BLaER1 (cell line): ENCODE results near the gene NCKAP5.

ENCODE experiments used
- H3K27ac ChIP-seq: shearing (Covaris generic); formaldehyde crosslinking; 2 replicates; pipeline ENCODE4 v1.8.1; 2022
- H3K27me3 ChIP-seq: shearing (Covaris generic); formaldehyde crosslinking; 2 replicates; pipeline ENCODE4 v1.8.1; 2022
- H3K36me3 ChIP-seq: shearing (Covaris generic); formaldehyde crosslinking; 2 replicates; pipeline ENCODE4 v1.8.1; 2022
- H3K4me1 ChIP-seq: shearing (Covaris generic); formaldehyde crosslinking; 2 replicates; pipeline ENCODE4 v1.8.1; 2022
- H3K4me2 ChIP-seq: shearing (Covaris generic); formaldehyde crosslinking; 2 replicates; pipeline ENCODE4 v1.8.1; 2022
- H3K4me3 ChIP-seq: shearing (Covaris generic); formaldehyde crosslinking; 2 replicates; pipeline ENCODE4 v1.8.1; 2022
- H3K9ac ChIP-seq: shearing (Covaris generic); formaldehyde crosslinking; 2 replicates; pipeline ENCODE4 v1.8.1; 2022
- H3K9me3 ChIP-seq: shearing (Covaris generic); formaldehyde crosslinking; 2 replicates; pipeline ENCODE4 v1.8.1; 2022
- H4K20me1 ChIP-seq: shearing (Covaris generic); formaldehyde crosslinking; 2 replicates; pipeline ENCODE4 v1.8.1; 2022
- Cebpa-rat ChIP-seq: shearing (Covaris generic); IDR thresholded peaks from 2 replicates; pipeline ENCODE4 v1.8.1; 2022

NCKAP5 gene

GRCh38 chr2:133576714-133577113 is 8.5 kb upstream of the NCKAP5 start:
- no peak overlapping the region for H3K27ac ChIP-seq
- H3K36me3 ChIP-seq = no peaks in the 10 kb centered on the region
- no peak overlapping the region for H3K9ac ChIP-seq
- H3K4me2 ChIP-seq = peak overlapping the region; percentile 60
- H3K4me1 ChIP-seq = peaks cover 44% of the 10 kb centered on the region
- no peak overlapping the region for H3K4me3 ChIP-seq
- no peaks in the 10 kb centered on the region for H3K27me3 ChIP-seq
- no peaks in the 10 kb centered on the region for H4K20me1 ChIP-seq
- no peaks in the 10 kb centered on the region for H3K9me3 ChIP-seq
- no peak for TF ChIP-seq Cebpa-rat

GRCh38 chr2:133574620-133575019 is 6.4 kb upstream of the NCKAP5 start:
- H3K27ac ChIP-seq = no peak overlapping the region
- no peaks in the 10 kb centered on the region for H4K20me1 ChIP-seq
- H3K4me3 ChIP-seq = no peak overlapping the region
- H3K4me1 ChIP-seq = peaks cover 51% of the 10 kb centered on the region
- H3K9me3 ChIP-seq = no peaks in the 10 kb centered on the region
- no peak for TF ChIP-seq Cebpa-rat
- H3K4me2 ChIP-seq = no peak overlapping the region
- H3K9ac ChIP-seq = no peak overlapping the region
- H3K27me3 ChIP-seq = 0 out of 2 replicates have a peak, but pooled peaks cover 6% of the 10 kb centered on the region
- no peaks in the 10 kb centered on the region for H3K36me3 ChIP-seq

- Histone ChIP-seq H4K20me1 (no peaks in the 10 kb centered on the region), H3K4me3 (no peak overlapping the region), H3K27ac (no peak overlapping the region), H3K9me3 (no peaks in the 10 kb centered on the region), H3K36me3 (no peaks in the 10 kb centered on the region), H3K27me3 (peaks cover 9% of the 10 kb centered on the region), H3K4me1 (peaks cover 56% of the 10 kb centered on the region), H3K4me2 (no peak overlapping the region), H3K9ac (no peak overlapping the region)
- TF ChIP-seq Cebpa-rat = no peak
Measured at GRCh38 chr2:133574186-133574585, 5.9 kb upstream of the NCKAP5 start.

GRCh38 chr2:133573491-133574162 is 5.4 kb upstream of the NCKAP5 start:
- Histone ChIP-seq H3K9me3 (no peaks in the 10 kb centered on the region), H3K36me3 (no peaks in the 10 kb centered on the region), H3K27ac (no peak overlapping the region), H4K20me1 (no peaks in the 10 kb centered on the region), H3K4me1 (peaks cover 61% of the 10 kb centered on the region), H3K27me3 (peaks cover 14% of the 10 kb centered on the region), H3K4me2 (no peak overlapping the region), H3K4me3 (no peak overlapping the region), H3K9ac (no peak overlapping the region)
- no peak for TF ChIP-seq Cebpa-rat

- H3K4me2 ChIP-seq = peak overlapping the region; percentile 79
- no peak overlapping the region for H3K4me3 ChIP-seq
- H3K9ac ChIP-seq = no peak overlapping the region
- H3K36me3 ChIP-seq = no peaks in the 10 kb centered on the region; the same call in 1 of the 2 replicates
- H3K27me3 ChIP-seq = peaks cover 38% of the 10 kb centered on the region
- no peak for TF ChIP-seq Cebpa-rat
- H4K20me1 ChIP-seq = no peaks in the 10 kb centered on the region
- H3K9me3 ChIP-seq = peaks cover 9% of the 10 kb centered on the region; the same call in 1 of the 2 replicates
- peaks cover 65% of the 10 kb centered on the region for H3K4me1 ChIP-seq
- H3K27ac ChIP-seq = no peak overlapping the region
Measured at GRCh38 chr2:133571249-133571648, 3.0 kb upstream of the NCKAP5 start.

DNA sequence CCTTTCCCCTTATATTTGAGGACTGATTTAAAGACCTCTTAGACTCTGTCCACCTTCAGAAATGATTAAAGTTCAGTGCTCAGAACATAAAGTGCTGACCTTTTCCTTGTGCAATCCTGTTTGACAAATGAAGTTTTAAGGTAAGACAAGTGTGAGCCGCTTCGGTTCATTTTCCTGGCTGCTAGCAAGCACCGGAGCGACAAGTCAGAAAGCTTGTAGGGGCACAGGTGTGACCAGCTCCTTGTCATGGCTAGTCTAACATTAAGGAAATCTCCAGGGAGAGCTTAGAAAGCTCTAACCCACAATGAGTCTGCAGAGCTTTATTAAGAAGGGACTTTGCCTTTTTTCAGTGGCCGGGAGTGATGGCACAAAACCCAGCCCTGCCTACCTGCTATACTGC is 2.3 kb upstream of the NCKAP5 start:
- peak overlapping the region; percentile 79 for H3K4me2 ChIP-seq
- H3K4me3 ChIP-seq = no peak overlapping the region
- H4K20me1 ChIP-seq = no peaks in the 10 kb centered on the region
- peaks cover 45% of the 10 kb centered on the region for H3K27me3 ChIP-seq
- peaks cover 69% of the 10 kb centered on the region for H3K4me1 ChIP-seq
- no peak for TF ChIP-seq Cebpa-rat
- H3K9ac ChIP-seq = no peak overlapping the region
- no peak overlapping the region for H3K27ac ChIP-seq
- no peaks in the 10 kb centered on the region; the same call in 1 of the 2 replicates for H3K36me3 ChIP-seq
- peaks cover 11% of the 10 kb centered on the region; the same call in 1 of the 2 replicates for H3K9me3 ChIP-seq

DNA sequence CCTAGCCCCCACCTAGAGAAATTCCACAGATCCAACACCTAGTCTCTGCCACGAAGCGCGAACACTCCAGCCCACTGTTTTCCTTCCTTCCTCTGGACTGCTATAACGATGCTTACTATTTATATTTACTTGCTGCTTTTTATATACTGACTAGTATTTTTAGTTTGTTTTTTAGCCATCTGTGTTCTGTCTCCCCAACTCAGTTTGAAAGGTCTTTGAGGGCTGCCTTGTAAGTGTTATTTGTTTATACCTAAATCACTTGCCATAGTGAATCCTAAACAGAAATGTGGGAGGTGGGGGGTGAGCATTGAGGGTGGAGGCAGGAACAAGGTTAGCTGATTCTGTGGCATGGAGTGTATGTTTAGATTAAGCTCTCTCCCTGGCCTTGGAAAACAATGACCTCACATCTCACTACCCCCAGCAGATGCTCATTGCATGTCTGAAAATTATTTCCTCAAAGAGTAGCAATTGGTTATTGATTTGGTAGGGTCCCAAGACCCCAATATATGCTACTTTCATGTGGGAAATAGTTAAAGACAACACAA is 1.1 kb upstream of the NCKAP5 start:
- H3K36me3 ChIP-seq = no peaks in the 10 kb centered on the region; the same call in 1 of the 2 replicates
- H3K4me2 ChIP-seq = peak overlapping the region; percentile 79
- peaks cover 49% of the 10 kb centered on the region for H3K27me3 ChIP-seq

GRCh38 chr2:133568598-133568997 is 335 bp upstream of the NCKAP5 start:
- Histone ChIP-seq H3K9ac (no peak overlapping the region), H3K9me3 (peaks cover 11% of the 10 kb centered on the region; the same call in 1 of the 2 replicates), H3K36me3 (no peaks in the 10 kb centered on the region; the same call in 1 of the 2 replicates), H3K4me3 (peak overlapping the region; percentile 51), H3K4me1 (peaks cover 83% of the 10 kb centered on the region), H3K27me3 (peaks cover 49% of the 10 kb centered on the region), H3K27ac (no peak overlapping the region), H3K4me2 (peak overlapping the region; percentile 79), H4K20me1 (no peaks in the 10 kb centered on the region)
- no peak for TF ChIP-seq Cebpa-rat

More for the DNA sequence above, 1.1 kb upstream of the NCKAP5 start:
- no peak overlapping the region for H3K27ac ChIP-seq
- H3K9ac ChIP-seq = no peak overlapping the region
- no peak for TF ChIP-seq Cebpa-rat
- H3K4me3 ChIP-seq = 0 out of 2 replicates have a peak overlapping the region, but pooled peaks have one; percentile 51
- H4K20me1 ChIP-seq = no peaks in the 10 kb centered on the region
- peaks cover 80% of the 10 kb centered on the region for H3K4me1 ChIP-seq
- H3K9me3 ChIP-seq = peaks cover 11% of the 10 kb centered on the region; the same call in 1 of the 2 replicates

DNA sequence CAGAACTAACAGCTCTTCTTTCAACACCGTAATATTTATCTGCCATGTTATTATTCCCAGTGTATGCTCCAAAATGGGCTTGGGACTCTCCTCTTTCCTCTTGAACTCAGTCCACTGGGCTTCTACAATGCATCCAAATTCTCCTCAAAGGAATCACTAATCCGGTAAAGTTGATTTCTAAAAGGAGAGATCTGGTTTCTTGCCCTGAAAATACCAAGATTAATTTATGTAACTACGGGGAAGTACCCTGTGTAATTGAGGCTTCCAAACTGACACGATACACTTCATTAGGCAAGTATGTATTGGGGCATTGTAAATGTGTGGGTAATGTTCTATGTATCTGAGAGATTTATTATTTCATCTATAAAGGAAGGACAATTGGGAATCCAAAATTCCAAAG is 5.7 kb downstream of the NCKAP5 start:
- peaks cover 11% of the 10 kb centered on the region; the same call in 1 of the 2 replicates for H3K9me3 ChIP-seq
- H3K9ac ChIP-seq = no peak overlapping the region
- H3K4me2 ChIP-seq = no peak overlapping the region
- no peak for TF ChIP-seq Cebpa-rat
- H3K4me1 ChIP-seq = peaks cover 34% of the 10 kb centered on the region
- H3K36me3 ChIP-seq = no peaks in the 10 kb centered on the region; the same call in 1 of the 2 replicates
- H3K4me3 ChIP-seq = no peak overlapping the region
- peaks cover 24% of the 10 kb centered on the region for H3K27me3 ChIP-seq
- no peaks in the 10 kb centered on the region for H4K20me1 ChIP-seq
- H3K27ac ChIP-seq = no peak overlapping the region
